H7 (cell line): Measurements from ENCODE around the gene DGAT2. TPM values are rescaled to one million over a fixed set of nuclear protein-coding genes. Genes with fewer than 3 reads are reported as not detected.
"Not testable (repeated sequence)": the region's sequence is repeated elsewhere in the genome, so short reads cannot be mapped to it uniquely, and the experiment has no call there.

Experiments used
- DNase-seq: peaks from one replicate; pipeline ENCODE4 v3.0.0; 2012
- H3K27me3 ChIP-seq: 2 replicates; pipeline ENCODE4 v1.6.0; 2011; ENCODE audit warnings: mild to moderate bottlenecking, low read length; ENCODE audit not compliant: control insufficient read depth, insufficient read depth
- H3K36me3 ChIP-seq: replicated peaks from 2 replicates; pipeline ENCODE4 v1.5.1; 2011; ENCODE audit warnings: low read length; ENCODE audit not compliant: control insufficient read depth, insufficient read depth
- H3K4me3 ChIP-seq: 2 replicates; pipeline ENCODE4 v1.5.1; 2011; ENCODE audit warnings: low read depth, mild to moderate bottlenecking, control low read depth, low read length, moderate library complexity; ENCODE audit not compliant: insufficient read depth
- total RNA-seq: library from RNA; depleted of rRNA; stranded (reverse); fragments of >200 nt; shearing (Covaris generic); gene quantifications from 2 replicates; pipeline ENCODE4 v1.2.3, GENCODE V29; 2014

The DGAT2 gene
- total RNA-seq, 1 experiment from 2014 or later: 1.1 TPM

GRCh38 chr11:75737314-75737713 lies 31.3 kb upstream of the DGAT2 start:
- DNase-seq: no peak
- no peaks in the 10 kb centered on the region for H3K27me3 ChIP-seq
- no peaks in the 10 kb centered on the region for H3K36me3 ChIP-seq
- no peak overlapping the region for H3K4me3 ChIP-seq

GRCh38 chr11:75740681-75741080 lies 27.9 kb upstream of the DGAT2 start:
- Histone ChIP-seq H3K27me3 (0 out of 2 replicates have a peak, but pooled peaks cover 2% of the 10 kb centered on the region), H3K36me3 (no peaks in the 10 kb centered on the region), H3K4me3 (no peak overlapping the region)
- no peak for DNase-seq

DNA sequence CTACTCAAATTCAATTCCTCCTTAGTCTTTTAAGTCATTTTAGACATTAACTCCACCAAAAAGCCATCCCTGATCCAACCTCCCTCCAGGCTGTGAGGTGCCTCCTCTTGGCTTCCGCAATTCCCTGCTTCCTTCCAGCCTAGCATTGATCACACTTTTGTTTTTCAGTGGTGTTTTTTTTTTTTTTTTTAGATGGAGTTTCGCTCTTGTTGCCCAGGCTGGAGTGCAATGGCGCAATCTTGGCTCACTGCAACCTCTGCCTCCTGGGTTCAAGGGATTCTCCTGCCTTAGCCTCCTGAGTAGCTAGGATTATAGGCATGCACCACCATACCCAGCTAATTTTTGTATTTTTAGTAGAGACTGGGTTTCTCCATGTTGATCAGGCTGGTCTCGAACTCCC lies 25.4 kb upstream of the DGAT2 start:
- not testable (repeated sequence) for H3K27me3 ChIP-seq, DNase-seq, H3K36me3 ChIP-seq, H3K4me3 ChIP-seq

DNA sequence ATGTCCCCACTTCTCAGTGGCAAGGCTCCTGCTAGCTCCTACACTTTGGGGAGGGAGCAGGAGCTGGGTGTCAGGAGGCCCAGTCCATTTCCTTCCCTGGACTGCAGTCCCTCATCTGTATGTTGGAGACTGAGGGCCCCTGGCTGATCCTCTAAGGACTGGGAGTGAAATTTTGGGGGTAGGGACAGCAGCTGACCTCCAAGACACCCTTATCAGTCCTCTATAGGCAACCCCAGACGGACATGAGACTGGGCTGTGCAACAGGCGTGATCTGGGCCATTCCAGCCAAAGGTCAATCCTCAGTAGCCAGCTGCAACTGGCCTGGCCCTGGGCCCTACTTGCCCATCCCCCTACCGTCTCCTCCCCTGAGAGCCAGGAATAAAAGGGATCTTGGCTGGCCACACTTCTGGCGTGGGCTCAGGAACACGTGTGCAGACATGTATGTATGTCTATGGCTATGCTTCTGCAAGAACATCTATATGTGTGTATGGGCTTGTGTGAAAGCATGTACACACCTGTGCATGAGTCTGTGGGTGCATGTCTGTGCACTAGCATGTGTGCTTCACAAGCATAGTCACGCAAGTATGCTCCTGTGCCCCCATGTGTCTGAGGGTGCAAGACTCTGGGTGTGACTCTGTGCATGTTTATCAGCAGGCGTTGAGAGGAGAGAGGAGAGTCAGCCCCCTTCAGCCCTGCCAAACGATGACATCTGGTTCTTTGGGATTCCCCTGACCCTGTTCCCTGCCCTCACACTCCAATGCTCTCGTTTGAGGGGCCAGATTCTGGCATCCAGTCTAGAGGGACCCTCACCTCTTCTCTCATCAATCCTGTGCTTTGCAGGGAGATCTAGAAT lies 24.6 kb upstream of the DGAT2 start:
- no peaks in the 10 kb centered on the region for H3K36me3 ChIP-seq
- 0 out of 2 replicates have a peak, but pooled peaks cover 2% of the 10 kb centered on the region for H3K27me3 ChIP-seq

GRCh38 chr11:75745807-75746206 lies 22.8 kb upstream of the DGAT2 start:
- Histone ChIP-seq H3K36me3 (no peaks in the 10 kb centered on the region), H3K27me3 (0 out of 2 replicates have a peak, but pooled peaks cover 2% of the 10 kb centered on the region), H3K4me3 (no peak overlapping the region)
- no peak for DNase-seq

More for the DNA sequence above, 24.6 kb upstream of the DGAT2 start:
- H3K4me3 ChIP-seq: no peak overlapping the region
- no peak for DNase-seq

DNA sequence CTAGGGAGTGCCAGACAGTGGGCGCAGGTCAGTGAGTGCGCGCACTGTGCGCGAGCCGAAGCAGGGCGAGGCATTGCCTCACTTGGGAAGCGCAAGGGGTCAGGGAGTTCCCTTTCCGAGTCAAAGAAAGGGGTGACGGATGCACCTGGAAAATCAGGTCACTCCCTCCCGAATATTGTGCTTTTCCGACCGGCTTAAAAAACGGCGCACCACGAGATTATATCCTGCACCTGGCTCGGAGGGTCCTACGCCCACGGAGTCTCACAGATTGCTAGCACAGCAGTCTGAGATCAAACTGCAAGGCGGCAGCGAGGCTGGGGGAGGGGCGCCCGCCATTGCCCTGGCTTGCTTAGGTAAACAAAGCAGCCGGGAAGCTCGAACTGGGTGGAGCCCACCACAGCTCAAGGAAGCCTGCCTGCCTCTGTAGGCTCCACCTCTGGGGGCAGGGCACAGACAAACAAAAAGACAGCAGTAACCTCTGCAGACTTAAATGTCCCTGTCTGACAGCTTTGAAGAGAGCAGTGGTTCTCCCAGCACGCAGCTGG lies 19.8 kb upstream of the DGAT2 start:
- not testable (repeated sequence) for DNase-seq, H3K4me3 ChIP-seq, H3K27me3 ChIP-seq, H3K36me3 ChIP-seq

GRCh38 chr11:75754933-75755332 lies 13.6 kb upstream of the DGAT2 start:
- DNase-seq, H3K4me3 ChIP-seq, H3K36me3 ChIP-seq, H3K27me3 ChIP-seq: not testable (repeated sequence)

- no peak for DNase-seq
- Histone ChIP-seq H3K4me3 (no peak overlapping the region), H3K36me3 (no peaks in the 10 kb centered on the region), H3K27me3 (no peaks in the 10 kb centered on the region)
Observed at GRCh38 chr11:75757651-75758050, 10.9 kb upstream of the DGAT2 start.

DNA sequence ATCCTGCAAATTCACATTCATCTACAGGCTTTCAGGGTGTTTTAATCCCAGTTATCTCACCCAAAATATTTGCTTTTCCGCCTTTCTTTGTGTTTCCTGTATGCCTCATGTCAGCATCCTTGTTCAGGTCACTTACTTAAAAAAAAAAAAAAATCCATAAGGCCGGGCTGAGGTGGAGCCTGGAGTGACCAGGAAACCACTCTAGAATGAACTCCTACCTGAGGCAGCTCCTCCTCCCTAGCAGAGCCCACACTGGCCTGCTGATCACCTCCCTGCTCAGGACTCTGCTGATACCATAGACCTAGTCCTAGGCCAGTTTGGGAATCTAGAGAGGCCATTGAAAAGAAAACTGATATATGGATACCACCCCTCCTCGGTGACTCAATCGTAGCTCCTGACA lies 8.7 kb upstream of the DGAT2 start:
- no peak overlapping the region for H3K4me3 ChIP-seq
- no peaks in the 10 kb centered on the region for H3K27me3 ChIP-seq
- no peak for DNase-seq

GRCh38 chr11:75760243-75760642 lies 8.3 kb upstream of the DGAT2 start:
- Histone ChIP-seq H3K36me3 (no peaks in the 10 kb centered on the region), H3K27me3 (no peaks in the 10 kb centered on the region), H3K4me3 (no peak overlapping the region)
- DNase-seq: no peak

More for the DNA sequence above, 8.7 kb upstream of the DGAT2 start:
- no peaks in the 10 kb centered on the region for H3K36me3 ChIP-seq

- no peak overlapping the region for H3K4me3 ChIP-seq
Observed at GRCh38 chr11:75760710-75761493, 7.7 kb upstream of the DGAT2 start.

DNA sequence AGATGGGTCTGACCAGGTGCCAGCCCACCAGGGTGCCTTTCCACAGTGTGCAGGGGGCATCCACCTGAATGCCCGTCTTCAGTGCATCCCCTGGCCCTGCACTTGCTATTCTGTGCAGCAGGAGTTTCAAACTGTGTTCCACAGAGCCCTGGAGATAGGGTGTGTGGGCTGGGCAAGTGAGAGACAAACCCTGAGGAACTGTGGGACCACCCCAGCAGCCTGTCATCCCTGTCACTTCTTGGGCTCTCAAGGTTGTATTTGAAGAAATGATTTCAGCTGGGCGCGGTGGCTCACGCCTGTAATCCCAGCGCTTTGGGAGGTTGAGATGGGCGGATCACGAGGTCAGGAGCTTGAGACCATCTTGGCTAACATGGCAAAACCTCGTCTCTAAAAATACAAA lies 6.4 kb upstream of the DGAT2 start:
- Histone ChIP-seq H3K27me3 (peaks cover 3% of the 10 kb centered on the region; the same call in 1 of the 2 replicates), H3K4me3 (no peak overlapping the region), H3K36me3 (no peaks in the 10 kb centered on the region)
- DNase-seq: no peak

More at GRCh38 chr11:75760710-75761493, 7.7 kb upstream of the DGAT2 start:
- DNase-seq: no peak
- H3K36me3 ChIP-seq: no peaks in the 10 kb centered on the region
- no peaks in the 10 kb centered on the region for H3K27me3 ChIP-seq

GRCh38 chr11:75762885-75763284 lies 5.7 kb upstream of the DGAT2 start:
- Histone ChIP-seq H3K27me3 (peaks cover 8% of the 10 kb centered on the region), H3K36me3 (no peaks in the 10 kb centered on the region), H3K4me3 (no peak overlapping the region)
- DNase-seq: no peak

- Histone ChIP-seq H3K27me3 (peaks cover 18% of the 10 kb centered on the region), H3K4me3 (no peak overlapping the region), H3K36me3 (no peaks in the 10 kb centered on the region)
- DNase-seq: no peak
Observed at GRCh38 chr11:75763846-75764245, 4.7 kb upstream of the DGAT2 start.

DNA sequence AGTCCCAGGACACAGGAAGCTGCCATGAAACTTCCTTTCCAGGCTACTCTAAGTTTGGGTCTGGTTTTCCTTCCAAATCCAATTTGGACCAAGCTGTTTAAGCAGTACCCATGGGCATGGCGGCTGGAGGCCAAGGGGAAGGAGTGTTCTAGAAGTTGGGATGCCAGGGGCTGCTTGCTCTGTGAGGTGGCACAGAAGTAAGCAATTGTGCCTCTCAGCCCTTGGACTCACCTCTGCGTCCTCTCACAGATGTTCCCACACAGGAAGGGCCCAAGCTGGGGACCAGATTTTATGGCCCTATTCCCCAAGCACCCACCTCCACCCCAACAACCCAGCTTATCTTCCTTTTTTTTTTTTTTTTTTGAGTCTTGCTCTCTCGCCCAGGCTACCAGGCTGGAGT lies 3.5 kb upstream of the DGAT2 start:
- DNase-seq: no peak
- Histone ChIP-seq H3K4me3 (no peak overlapping the region), H3K36me3 (no peaks in the 10 kb centered on the region), H3K27me3 (peaks cover 30% of the 10 kb centered on the region)
